Measurements from ENCODE around the gene LRRC2.

LRRC2 gene

GRCh38 chr3:46470831-46471230 lies 95.3 kb downstream of the LRRC2 start:
- DNase-seq: no peak

GRCh38 chr3:46469680-46470357 lies 96.3 kb downstream of the LRRC2 start:
- no peak for DNase-seq

GRCh38 chr3:46468753-46469600 lies 97.1 kb downstream of the LRRC2 start:
- DNase-seq: no peak

- no peak for DNase-seq
Measured at GRCh38 chr3:46467562-46467961, 98.5 kb downstream of the LRRC2 start.

GRCh38 chr3:46466871-46467403 lies 99.2 kb downstream of the LRRC2 start:
- DNase-seq: no peak

- DNase-seq: peak; percentile 14
Measured at GRCh38 chr3:46466273-46466672, 99.8 kb downstream of the LRRC2 start.

Data from NCI-H2171 treated with DMSO at 0.1 percent for 48 hours (cell line).